ENCODE data around the gene DACH1.

Gene DACH1

GRCh38 chr13:71827241-71827640 lies 39.8 kb downstream of the DACH1 start:
- H2AFZ ChIP-seq (ENCODE audit: low read depth): no peak overlapping the region
- H3K27me3 ChIP-seq (ENCODE audit: insufficient read depth, low read depth): no peaks in the 10 kb centered on the region
- H4K20me1 ChIP-seq (ENCODE audit: insufficient read depth): no peaks in the 10 kb centered on the region
- no peak overlapping the region for H3K4me3 ChIP-seq (IDR thresholded peaks at IDR 0.05; ENCODE audit: insufficient read depth, low read depth, low read length)
- no peaks in the 10 kb centered on the region for H3K36me3 ChIP-seq (ENCODE audit: insufficient read depth)
- no peak overlapping the region for H3K4me2 ChIP-seq
- no peaks in the 10 kb centered on the region for H3K4me1 ChIP-seq (ENCODE audit: low read depth, poor library complexity, severe bottlenecking)
- H3K79me2 ChIP-seq (ENCODE audit: insufficient read depth, low read depth): no peaks in the 10 kb centered on the region
- H3K27ac ChIP-seq: no peak overlapping the region
- TF ChIP-seq, protein P1, sequence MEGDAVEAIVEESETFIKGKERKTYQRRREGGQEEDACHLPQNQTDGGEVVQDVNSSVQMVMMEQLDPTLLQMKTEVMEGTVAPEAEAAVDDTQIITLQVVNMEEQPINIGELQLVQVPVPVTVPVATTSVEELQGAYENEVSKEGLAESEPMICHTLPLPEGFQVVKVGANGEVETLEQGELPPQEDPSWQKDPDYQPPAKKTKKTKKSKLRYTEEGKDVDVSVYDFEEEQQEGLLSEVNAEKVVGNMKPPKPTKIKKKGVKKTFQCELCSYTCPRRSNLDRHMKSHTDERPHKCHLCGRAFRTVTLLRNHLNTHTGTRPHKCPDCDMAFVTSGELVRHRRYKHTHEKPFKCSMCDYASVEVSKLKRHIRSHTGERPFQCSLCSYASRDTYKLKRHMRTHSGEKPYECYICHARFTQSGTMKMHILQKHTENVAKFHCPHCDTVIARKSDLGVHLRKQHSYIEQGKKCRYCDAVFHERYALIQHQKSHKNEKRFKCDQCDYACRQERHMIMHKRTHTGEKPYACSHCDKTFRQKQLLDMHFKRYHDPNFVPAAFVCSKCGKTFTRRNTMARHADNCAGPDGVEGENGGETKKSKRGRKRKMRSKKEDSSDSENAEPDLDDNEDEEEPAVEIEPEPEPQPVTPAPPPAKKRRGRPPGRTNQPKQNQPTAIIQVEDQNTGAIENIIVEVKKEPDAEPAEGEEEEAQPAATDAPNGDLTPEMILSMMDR (conservative IDR thresholded peaks at IDR 0.05; ENCODE audit: low read depth, low read length): no peak
- no peak overlapping the region for H3K9ac ChIP-seq

GRCh38 chr13:71820699-71821098 lies 46.3 kb downstream of the DACH1 start:
- Histone ChIP-seq H3K79me2 (ENCODE audit: insufficient read depth, low read depth) (no peaks in the 10 kb centered on the region), H2AFZ (ENCODE audit: low read depth) (no peak overlapping the region), H3K36me3 (ENCODE audit: insufficient read depth) (no peaks in the 10 kb centered on the region), H4K20me1 (ENCODE audit: insufficient read depth) (no peaks in the 10 kb centered on the region), H3K4me1 (ENCODE audit: low read depth, poor library complexity, severe bottlenecking) (no peaks in the 10 kb centered on the region), H3K27me3 (ENCODE audit: insufficient read depth, low read depth) (no peaks in the 10 kb centered on the region), H3K27ac (no peak overlapping the region), H3K9ac (no peak overlapping the region), H3K4me2 (no peak overlapping the region), H3K4me3 (IDR thresholded peaks at IDR 0.05; ENCODE audit: insufficient read depth, low read depth, low read length) (no peak overlapping the region)
- TF ChIP-seq, protein P1 (conservative IDR thresholded peaks at IDR 0.05; ENCODE audit: low read depth, low read length): no peak

- H3K27ac ChIP-seq: no peak overlapping the region
- no peaks in the 10 kb centered on the region for H3K27me3 ChIP-seq (ENCODE audit: insufficient read depth, low read depth)
- TF ChIP-seq, protein P1 (conservative IDR thresholded peaks at IDR 0.05; ENCODE audit: low read depth, low read length): no peak
- no peaks in the 10 kb centered on the region for H3K36me3 ChIP-seq (ENCODE audit: insufficient read depth)
- no peaks in the 10 kb centered on the region for H3K79me2 ChIP-seq (ENCODE audit: insufficient read depth, low read depth)
- no peak overlapping the region for H3K4me3 ChIP-seq (IDR thresholded peaks at IDR 0.05; ENCODE audit: insufficient read depth, low read depth, low read length)
- no peaks in the 10 kb centered on the region for H3K4me1 ChIP-seq (ENCODE audit: low read depth, poor library complexity, severe bottlenecking)
- H4K20me1 ChIP-seq (ENCODE audit: insufficient read depth): no peaks in the 10 kb centered on the region
- no peak overlapping the region for H2AFZ ChIP-seq (ENCODE audit: low read depth)
- H3K4me2 ChIP-seq: no peak overlapping the region
- H3K9ac ChIP-seq: no peak overlapping the region
Measured at GRCh38 chr13:71817335-71817734, 49.7 kb downstream of the DACH1 start.

- H3K79me2 ChIP-seq (ENCODE audit: insufficient read depth, low read depth): no peaks in the 10 kb centered on the region
- H3K27ac ChIP-seq: no peak overlapping the region
- TF ChIP-seq, protein P1 (conservative IDR thresholded peaks at IDR 0.05; ENCODE audit: low read depth, low read length): no peak
- no peak overlapping the region for H3K9ac ChIP-seq
- H3K36me3 ChIP-seq (ENCODE audit: insufficient read depth): no peaks in the 10 kb centered on the region
- no peaks in the 10 kb centered on the region for H3K4me1 ChIP-seq (ENCODE audit: low read depth, poor library complexity, severe bottlenecking)
- H3K4me2 ChIP-seq: no peak overlapping the region
- H3K27me3 ChIP-seq (ENCODE audit: insufficient read depth, low read depth): no peaks in the 10 kb centered on the region
- no peak overlapping the region for H2AFZ ChIP-seq (ENCODE audit: low read depth)
- no peak overlapping the region for H3K4me3 ChIP-seq (IDR thresholded peaks at IDR 0.05; ENCODE audit: insufficient read depth, low read depth, low read length)
- no peaks in the 10 kb centered on the region for H4K20me1 ChIP-seq (ENCODE audit: insufficient read depth)
Measured at GRCh38 chr13:71814806-71815360, 52.1 kb downstream of the DACH1 start.

Measured in KMS-11 (cell line).